ENCODE measurements around the gene MRPL20.

Gene MRPL20

DNA sequence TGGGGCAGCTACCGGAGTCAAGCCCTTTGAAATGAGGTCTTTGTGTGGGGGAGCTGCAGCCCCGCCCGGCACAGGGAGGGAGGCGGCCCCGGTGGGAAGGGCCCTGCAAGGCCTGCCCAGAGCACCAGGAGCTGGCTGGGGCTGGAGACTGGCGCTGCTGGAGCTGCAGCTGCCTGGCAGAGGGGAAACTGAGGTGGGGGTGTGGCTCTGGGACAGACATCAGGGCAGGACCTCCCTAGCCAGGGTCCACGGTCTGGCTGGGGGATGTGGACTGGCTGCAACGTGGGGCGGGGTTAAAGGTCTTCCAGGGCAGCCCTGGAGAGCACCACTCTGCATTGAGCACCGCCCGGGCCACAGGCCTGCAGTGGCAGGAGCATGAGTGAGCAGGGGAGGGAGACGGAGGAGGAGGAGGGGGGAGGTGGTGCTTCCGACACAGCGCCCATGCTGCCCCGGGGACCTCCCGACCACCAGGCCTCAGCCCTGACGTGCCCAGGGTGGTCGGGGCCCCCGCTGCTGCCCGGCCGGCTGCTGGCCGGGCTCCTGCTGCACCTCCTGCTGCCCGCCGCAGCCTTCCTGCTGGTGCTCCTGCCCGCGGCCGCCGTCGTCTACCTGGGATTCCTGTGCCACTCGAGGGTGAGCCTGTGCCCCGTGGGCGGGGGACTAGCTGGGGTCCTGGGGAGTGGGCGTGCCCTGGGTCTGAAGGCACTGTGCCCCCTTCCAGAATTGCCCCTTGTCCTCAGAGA lies 18.8 kb upstream of the MRPL20 start:
- Histone ChIP-seq H3K27me3 (ENCODE audit: insufficient read depth, low read length) (no peaks in the 10 kb centered on the region), H3K9ac (ENCODE audit: low read length) (no peak overlapping the region), H2AK5ac (ENCODE audit: low read length) (peak overlapping the region; percentile 96), H4K12ac (ENCODE audit: low read depth, low read length) (peak overlapping the region; percentile 37), H3K27ac (ENCODE audit: low read depth, low read length) (no peak overlapping the region), H2BK120ac (ENCODE audit: insufficient read depth, low read length, poor library complexity) (no peak overlapping the region), H3K4me1 (ENCODE audit: control insufficient read depth in 1 of 2, insufficient read depth in 2 of 2, low read length in 2 of 2) (peaks cover 43 to 47% of the 10 kb centered on the region in 2 experiments), H3K14ac (ENCODE audit: low read length) (peak overlapping the region; percentile 20), H4K8ac (ENCODE audit: low read depth, low read length) (peak overlapping the region; percentile 26), H3K18ac (ENCODE audit: low read length) (peak overlapping the region; percentile 17), H2BK12ac (ENCODE audit: low read length) (peak overlapping the region; percentile 64), H3K9me3 (ENCODE audit: insufficient read depth, low read depth, low read length) (no peaks in the 10 kb centered on the region), H4K91ac (ENCODE audit: low read depth, low read length) (peak overlapping the region; percentile 63), H3K79me1 (ENCODE audit: low read length) (peaks cover 40% of the 10 kb centered on the region), H3K79me2 (ENCODE audit: control insufficient read depth, insufficient read depth, low read length, poor library complexity) (peaks cover 9% of the 10 kb centered on the region), H3K36me3 (ENCODE audit: control insufficient read depth in 1 of 2, insufficient read depth in 2 of 2, low read length in 2 of 2) (no peaks in the 10 kb centered on the region), H3K4me3 (ENCODE audit: low read depth, low read length) (no peak overlapping the region), H3K4me2 (ENCODE audit: low read length) (no peak overlapping the region), H2BK5ac (ENCODE audit: low read depth, low read length, poor library complexity) (no peak overlapping the region), H3K4ac (ENCODE audit: low read depth, low read length) (no peak overlapping the region), H3K23ac (ENCODE audit: low read length) (no peak overlapping the region), H2AFZ (ENCODE audit: insufficient read depth, low read length, poor library complexity) (no peak overlapping the region)
- DNase-seq: no peak
- no CpG with 5 or more reads among the region's 33 CpGs for WGBS (ENCODE audit: extremely low coverage, insufficient coverage, insufficient read length)

DNA sequence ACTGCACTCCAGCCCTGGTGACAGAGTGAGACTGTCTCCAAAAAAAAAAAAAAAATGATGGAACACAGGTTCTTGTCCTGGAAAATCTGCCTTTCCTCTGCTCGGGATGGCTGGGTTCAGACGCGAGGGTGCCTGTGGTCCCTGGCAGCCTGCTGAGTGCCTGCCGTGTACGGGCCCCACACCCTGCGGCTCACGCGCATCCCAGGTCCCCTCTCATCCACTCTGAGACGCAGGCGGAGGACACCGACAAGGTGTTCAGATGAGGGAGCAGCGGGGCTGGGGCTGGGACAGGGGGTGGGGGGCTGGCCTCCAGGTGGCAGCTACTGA lies 18.3 kb upstream of the MRPL20 start:
- Histone ChIP-seq H3K4me2 (ENCODE audit: low read length) (no peak overlapping the region), H4K91ac (ENCODE audit: low read depth, low read length) (peak overlapping the region; percentile 30), H3K9me3 (ENCODE audit: insufficient read depth, low read depth, low read length) (no peaks in the 10 kb centered on the region), H2BK120ac (ENCODE audit: insufficient read depth, low read length, poor library complexity) (peak overlapping the region; percentile 42), H3K79me2 (ENCODE audit: control insufficient read depth, insufficient read depth, low read length, poor library complexity) (peaks cover 9% of the 10 kb centered on the region), H2AFZ (ENCODE audit: insufficient read depth, low read length, poor library complexity) (no peak overlapping the region), H2BK12ac (ENCODE audit: low read length) (peak overlapping the region; percentile 71), H3K14ac (ENCODE audit: low read length) (no peak overlapping the region), H2BK5ac (ENCODE audit: low read depth, low read length, poor library complexity) (no peak overlapping the region), H3K18ac (ENCODE audit: low read length) (no peak overlapping the region), H3K79me1 (ENCODE audit: low read length) (peaks cover 39% of the 10 kb centered on the region), H4K12ac (ENCODE audit: low read depth, low read length) (no peak overlapping the region), H3K4me1 (ENCODE audit: control insufficient read depth in 1 of 2, insufficient read depth in 2 of 2, low read length in 2 of 2) (peaks cover 43 to 47% of the 10 kb centered on the region in 2 experiments), H3K4me3 (ENCODE audit: low read depth, low read length) (no peak overlapping the region), H3K4ac (ENCODE audit: low read depth, low read length) (no peak overlapping the region), H3K9ac (ENCODE audit: low read length) (no peak overlapping the region), H3K23ac (ENCODE audit: low read length) (no peak overlapping the region), H4K8ac (ENCODE audit: low read depth, low read length) (peak overlapping the region; percentile 43), H3K27ac (ENCODE audit: low read depth, low read length) (no peak overlapping the region), H3K36me3 (ENCODE audit: control insufficient read depth in 1 of 2, insufficient read depth in 2 of 2, low read length in 2 of 2) (no peaks in the 10 kb centered on the region), H2AK5ac (ENCODE audit: low read length) (no peak overlapping the region), H3K27me3 (ENCODE audit: insufficient read depth, low read length) (no peaks in the 10 kb centered on the region)
- DNase-seq: no peak
- no CpG with 5 or more reads among the region's 12 CpGs for WGBS (ENCODE audit: extremely low coverage, insufficient coverage, insufficient read length)

DNA sequence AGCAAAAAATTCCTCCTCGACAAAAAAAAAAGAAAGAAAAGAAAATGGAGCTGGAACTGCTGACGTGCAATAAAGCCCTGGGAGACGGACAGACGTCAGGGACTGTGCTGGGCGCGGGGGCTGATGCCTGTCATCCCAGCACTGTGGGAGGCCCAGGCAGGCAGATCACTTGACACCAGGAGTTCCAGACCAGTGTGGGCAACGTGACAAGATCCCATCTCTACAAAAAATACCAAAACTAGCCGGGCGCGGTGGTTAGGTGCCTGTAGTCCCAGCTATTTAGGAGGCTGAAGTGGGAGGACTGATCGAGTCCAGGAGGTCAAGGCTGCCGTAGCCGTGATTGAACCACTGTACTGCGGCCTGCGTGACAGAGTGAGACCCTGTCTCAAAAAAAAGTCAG lies 17.6 kb upstream of the MRPL20 start:
- Histone ChIP-seq H3K14ac (ENCODE audit: low read length) (no peak overlapping the region), H3K27me3 (ENCODE audit: insufficient read depth, low read length) (no peaks in the 10 kb centered on the region), H3K4me3 (ENCODE audit: low read depth, low read length) (no peak overlapping the region), H3K4me2 (ENCODE audit: low read length) (no peak overlapping the region), H2AFZ (ENCODE audit: insufficient read depth, low read length, poor library complexity) (no peak overlapping the region), H2AK5ac (ENCODE audit: low read length) (peak overlapping the region; percentile 27), H2BK120ac (ENCODE audit: insufficient read depth, low read length, poor library complexity) (no peak overlapping the region), H4K12ac (ENCODE audit: low read depth, low read length) (no peak overlapping the region), H3K18ac (ENCODE audit: low read length) (no peak overlapping the region), H3K9ac (ENCODE audit: low read length) (no peak overlapping the region), H2BK5ac (ENCODE audit: low read depth, low read length, poor library complexity) (no peak overlapping the region), H2BK12ac (ENCODE audit: low read length) (no peak overlapping the region), H3K36me3 (ENCODE audit: control insufficient read depth in 1 of 2, insufficient read depth in 2 of 2, low read length in 2 of 2) (no peaks in the 10 kb centered on the region), H4K8ac (ENCODE audit: low read depth, low read length) (peak overlapping the region; percentile 30), H3K4ac (ENCODE audit: low read depth, low read length) (no peak overlapping the region), H4K91ac (ENCODE audit: low read depth, low read length) (peak overlapping the region; percentile 58), H3K9me3 (ENCODE audit: insufficient read depth, low read depth, low read length) (no peaks in the 10 kb centered on the region), H3K27ac (ENCODE audit: low read depth, low read length) (no peak overlapping the region), H3K79me2 (ENCODE audit: control insufficient read depth, insufficient read depth, low read length, poor library complexity) (peaks cover 13% of the 10 kb centered on the region), H3K23ac (ENCODE audit: low read length) (no peak overlapping the region), H3K4me1 (ENCODE audit: control insufficient read depth in 1 of 2, insufficient read depth in 2 of 2, low read length in 2 of 2) (peaks cover 44 to 47% of the 10 kb centered on the region in 2 experiments), H3K79me1 (ENCODE audit: low read length) (peaks cover 36% of the 10 kb centered on the region)
- WGBS (ENCODE audit: extremely low coverage, insufficient coverage, insufficient read length): no CpG with 5 or more reads among the region's 15 CpGs
- peak; percentile 66 to 74 for DNase-seq

DNA sequence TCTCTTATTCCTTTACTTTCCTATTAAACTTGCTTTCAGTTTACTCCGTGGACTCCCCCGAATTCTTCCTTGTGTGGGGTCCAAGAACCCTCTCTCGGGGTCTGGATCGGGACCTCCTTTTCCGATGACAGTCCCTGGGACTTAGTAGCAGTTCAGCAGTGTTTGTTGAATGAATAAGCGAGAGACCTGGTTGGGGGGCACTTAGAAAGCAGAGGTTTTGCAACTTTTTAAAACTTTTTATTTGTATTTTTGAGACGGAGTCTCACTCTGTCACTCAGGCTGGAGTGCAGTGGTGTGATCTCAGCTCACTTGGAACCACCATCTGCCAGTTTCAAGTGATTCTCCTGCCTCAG lies 16.1 kb upstream of the MRPL20 start:
- H3K27me3 ChIP-seq (ENCODE audit: insufficient read depth, low read length): no peaks in the 10 kb centered on the region
- no peak overlapping the region for H3K9ac ChIP-seq (ENCODE audit: low read length)
- peak overlapping the region; percentile 22 for H3K27ac ChIP-seq (ENCODE audit: low read depth, low read length)
- WGBS (ENCODE audit: extremely low coverage, insufficient coverage, insufficient read length): no CpG with 5 or more reads among the region's 7 CpGs
- H3K23ac ChIP-seq (ENCODE audit: low read length): no peak overlapping the region
- peak overlapping the region; percentile 80 for H2BK5ac ChIP-seq (ENCODE audit: low read depth, low read length, poor library complexity)
- DNase-seq: no peak
- peak overlapping the region; percentile 26 for H2AK5ac ChIP-seq (ENCODE audit: low read length)
- H2BK120ac ChIP-seq (ENCODE audit: insufficient read depth, low read length, poor library complexity): peak overlapping the region; percentile 91
- H4K91ac ChIP-seq (ENCODE audit: low read depth, low read length): peak overlapping the region; percentile 87
- H4K12ac ChIP-seq (ENCODE audit: low read depth, low read length): no peak overlapping the region
- H3K4me1 ChIP-seq (ENCODE audit: control insufficient read depth in 1 of 2, insufficient read depth in 2 of 2, low read length in 2 of 2): peaks cover 44% of the 10 kb centered on the region in 2 experiments
- H2BK12ac ChIP-seq (ENCODE audit: low read length): peak overlapping the region; percentile 89
- no peaks in the 10 kb centered on the region for H3K9me3 ChIP-seq (ENCODE audit: insufficient read depth, low read depth, low read length)
- H3K79me2 ChIP-seq (ENCODE audit: control insufficient read depth, insufficient read depth, low read length, poor library complexity): peaks cover 13% of the 10 kb centered on the region
- no peak overlapping the region for H3K14ac ChIP-seq (ENCODE audit: low read length)
- no peak overlapping the region for H3K4me2 ChIP-seq (ENCODE audit: low read length)
- no peaks in the 10 kb centered on the region for H3K36me3 ChIP-seq (ENCODE audit: control insufficient read depth in 1 of 2, insufficient read depth in 2 of 2, low read length in 2 of 2)
- no peak overlapping the region for H3K4ac ChIP-seq (ENCODE audit: low read depth, low read length)
- H2AFZ ChIP-seq (ENCODE audit: insufficient read depth, low read length, poor library complexity): no peak overlapping the region
- H3K4me3 ChIP-seq (ENCODE audit: low read depth, low read length): no peak overlapping the region
- H3K79me1 ChIP-seq (ENCODE audit: low read length): peaks cover 39% of the 10 kb centered on the region
- peak overlapping the region; percentile 26 for H4K8ac ChIP-seq (ENCODE audit: low read depth, low read length)
- H3K18ac ChIP-seq (ENCODE audit: low read length): no peak overlapping the region

All from trophoblast cell (in vitro differentiated cells and primary cell).